ENCODE data around the gene ZBTB7A. TPM values are rescaled to one million over a fixed set of nuclear protein-coding genes. Genes with fewer than 3 reads are reported as not detected.

ZBTB7A gene
- total RNA-seq, result 100 to 1,000 TPM; 138 to 162 (median 152) TPM

DNA sequence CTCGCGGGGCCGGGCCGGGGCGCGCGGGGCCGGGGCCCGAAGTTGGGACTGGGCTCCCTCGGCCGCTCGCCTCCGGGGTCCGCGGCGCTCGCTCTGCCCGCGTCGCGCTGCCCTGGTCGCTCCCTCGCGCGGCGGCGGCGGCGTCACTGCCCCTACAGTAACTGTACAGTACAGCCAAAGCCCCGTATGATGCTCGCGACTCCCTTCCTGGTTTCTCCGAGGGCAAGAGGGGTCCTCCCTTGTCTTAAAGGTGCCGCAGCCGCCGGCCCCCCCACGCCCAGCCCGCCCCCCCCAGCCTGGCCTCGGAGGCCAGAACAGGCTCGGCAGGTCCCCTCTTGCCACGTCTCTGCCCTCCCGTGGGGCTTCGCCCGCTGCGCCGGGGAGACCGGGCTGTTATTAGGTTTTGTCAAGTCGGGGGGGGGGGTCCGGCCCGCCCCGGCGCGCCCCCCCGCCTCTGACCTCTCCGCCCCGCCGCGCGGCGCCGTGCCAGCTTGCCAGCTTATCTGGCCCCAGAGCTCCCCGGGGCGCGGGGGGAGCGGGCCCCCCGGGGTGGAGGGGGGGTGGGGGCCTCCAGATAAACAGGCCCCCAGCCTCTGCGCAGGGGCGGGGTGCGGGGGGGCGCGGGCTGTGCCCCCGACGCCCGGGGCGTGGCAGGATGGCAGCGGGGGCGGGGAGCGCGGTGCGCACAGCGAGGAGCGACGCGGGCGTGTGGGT is at the start of gene ZBTB7A:
ZBTB7A (minus strand) TSS at position 218 of the 714 bp plus-strand sequence. CDS start 11,667 bp downstream, outside the sequence.
- WGBS, 2 donors, result 0 to 2% methylated on average over 4 to 53 of the region's 85 CpGs
- H3K4me3 ChIP-seq (ENCODE audit: low read depth, poor library complexity, severe bottlenecking), result peak within 1 kb of the TSS; percentile 100
- intact Hi-C loops (cut with DNase I; ENCODE audit: low total_unique reads), result no loop called here
- TF ChIP-seq, protein P1, sequence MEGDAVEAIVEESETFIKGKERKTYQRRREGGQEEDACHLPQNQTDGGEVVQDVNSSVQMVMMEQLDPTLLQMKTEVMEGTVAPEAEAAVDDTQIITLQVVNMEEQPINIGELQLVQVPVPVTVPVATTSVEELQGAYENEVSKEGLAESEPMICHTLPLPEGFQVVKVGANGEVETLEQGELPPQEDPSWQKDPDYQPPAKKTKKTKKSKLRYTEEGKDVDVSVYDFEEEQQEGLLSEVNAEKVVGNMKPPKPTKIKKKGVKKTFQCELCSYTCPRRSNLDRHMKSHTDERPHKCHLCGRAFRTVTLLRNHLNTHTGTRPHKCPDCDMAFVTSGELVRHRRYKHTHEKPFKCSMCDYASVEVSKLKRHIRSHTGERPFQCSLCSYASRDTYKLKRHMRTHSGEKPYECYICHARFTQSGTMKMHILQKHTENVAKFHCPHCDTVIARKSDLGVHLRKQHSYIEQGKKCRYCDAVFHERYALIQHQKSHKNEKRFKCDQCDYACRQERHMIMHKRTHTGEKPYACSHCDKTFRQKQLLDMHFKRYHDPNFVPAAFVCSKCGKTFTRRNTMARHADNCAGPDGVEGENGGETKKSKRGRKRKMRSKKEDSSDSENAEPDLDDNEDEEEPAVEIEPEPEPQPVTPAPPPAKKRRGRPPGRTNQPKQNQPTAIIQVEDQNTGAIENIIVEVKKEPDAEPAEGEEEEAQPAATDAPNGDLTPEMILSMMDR (IDR thresholded peaks at IDR 0.05), result no peak
- TF ChIP-seq POLR2A (IDR thresholded peaks at IDR 0.05), result no peak
- DNase-seq (ENCODE audit: low spot score in 2 of 2), result peak; percentile 89 to 97

DNA sequence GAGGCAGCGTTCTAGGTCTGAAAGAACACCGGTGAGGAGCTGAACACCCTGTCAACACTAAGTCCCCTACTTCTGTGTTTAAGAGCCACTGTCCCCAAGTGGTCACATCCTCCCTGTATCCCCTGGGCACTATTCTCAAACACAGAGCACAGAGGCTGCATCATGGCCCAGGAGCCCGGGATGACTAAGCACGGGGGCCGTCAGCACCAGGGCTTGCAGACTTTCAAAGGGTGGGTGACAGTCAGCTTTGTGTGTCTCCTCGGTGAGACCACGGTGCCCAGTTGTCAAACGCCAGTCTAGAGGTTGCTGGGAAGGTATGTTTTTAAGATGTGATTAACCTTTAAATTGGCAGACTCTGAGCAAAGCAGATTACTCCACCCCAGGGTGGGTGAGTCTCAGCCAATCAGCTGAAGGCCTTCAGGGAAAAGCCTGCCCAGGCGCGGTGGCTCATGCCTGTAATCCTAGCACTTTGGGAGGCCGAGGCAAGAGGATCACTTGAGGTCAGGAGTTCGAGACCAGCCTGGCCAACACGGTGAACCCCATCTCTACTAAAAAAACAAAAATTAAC is 49.2 kb upstream of the ZBTB7A start:
- DNase-seq (ENCODE audit: low spot score in 2 of 2), result no peak
- intact Hi-C loops (cut with DNase I; ENCODE audit: low total_unique reads), result no loop called here
- no peak for TF ChIP-seq POLR2A (IDR thresholded peaks at IDR 0.05)
- TF ChIP-seq, protein P1 (IDR thresholded peaks at IDR 0.05), result no peak
- H3K4me3 ChIP-seq (ENCODE audit: low read depth, poor library complexity, severe bottlenecking), result no peak overlapping the region
- 84 to 85% methylated on average over 13 of the region's 13 CpGs for WGBS, 2 donors

DNA sequence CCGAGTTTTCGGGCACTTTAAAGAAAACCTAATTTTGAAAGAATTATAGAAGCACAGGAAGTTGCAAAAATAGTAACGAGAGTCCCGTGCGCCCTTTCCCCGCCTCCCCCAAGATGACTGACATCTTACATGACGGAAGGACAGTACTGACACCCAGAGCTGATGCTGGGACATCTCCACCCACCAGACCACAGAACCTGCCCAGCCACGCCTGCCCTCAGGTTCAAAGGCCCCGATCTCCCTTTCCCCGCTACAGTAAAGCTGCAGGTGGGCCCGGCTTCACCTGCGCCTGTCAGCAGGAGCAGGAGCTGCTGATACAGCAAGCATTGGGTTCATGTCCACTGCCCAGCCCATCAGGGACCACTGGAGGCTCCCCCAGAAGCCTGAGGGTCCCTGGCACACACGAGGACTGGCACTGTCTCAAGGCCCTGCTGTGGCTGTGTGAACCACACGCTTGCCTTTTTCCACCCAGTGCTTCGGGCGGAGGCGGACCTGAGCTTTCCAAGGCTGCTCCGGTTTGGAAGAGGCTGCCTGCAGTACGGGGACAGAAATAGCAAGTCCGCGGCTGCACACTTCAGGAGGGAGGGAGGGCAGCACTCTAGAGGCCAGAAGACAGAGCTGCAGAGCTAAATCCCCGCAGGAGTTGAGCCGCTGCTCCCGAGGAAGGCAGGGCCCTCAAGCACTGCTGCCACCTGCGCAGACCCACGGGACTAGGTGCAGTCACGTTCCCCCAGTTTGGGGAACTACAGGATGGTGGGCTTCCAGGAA is 48.5 kb upstream of the ZBTB7A start:
- DNase-seq (ENCODE audit: low spot score in 2 of 2), result no peak
- TF ChIP-seq POLR2A (IDR thresholded peaks at IDR 0.05), result no peak
- TF ChIP-seq, protein P1 (IDR thresholded peaks at IDR 0.05), result no peak
- intact Hi-C loops (cut with DNase I; ENCODE audit: low total_unique reads), result no loop called here
- no peak overlapping the region for H3K4me3 ChIP-seq (ENCODE audit: low read depth, poor library complexity, severe bottlenecking)
- 71 to 74% methylated on average over 20 to 24 of the region's 27 CpGs for WGBS, 2 donors

DNA sequence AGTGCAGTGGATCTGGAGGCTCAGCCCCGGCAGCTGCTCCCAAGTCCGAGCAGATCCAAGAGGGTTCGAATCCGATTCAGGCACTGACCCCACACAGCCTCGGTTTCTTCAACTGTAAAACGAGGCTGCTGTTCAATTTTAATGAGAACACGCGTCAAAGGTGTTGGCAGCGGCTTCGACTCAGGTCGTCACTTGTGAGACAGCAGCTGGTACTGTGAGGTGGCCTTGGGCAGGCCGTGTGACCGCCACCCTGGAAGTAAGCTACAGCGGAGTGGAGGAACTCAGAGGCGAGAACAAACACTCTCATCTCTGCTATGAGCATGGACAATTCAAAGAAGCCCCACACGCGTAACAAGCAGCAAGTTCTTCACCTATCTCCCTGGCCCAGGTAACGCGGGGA is 47.5 kb upstream of the ZBTB7A start:
- TF ChIP-seq, protein P1 (IDR thresholded peaks at IDR 0.05), result no peak
- TF ChIP-seq POLR2A (IDR thresholded peaks at IDR 0.05), result no peak
- intact Hi-C loops (cut with DNase I; ENCODE audit: low total_unique reads), result no loop called here
- no peak overlapping the region for H3K4me3 ChIP-seq (ENCODE audit: low read depth, poor library complexity, severe bottlenecking)
- 87 to 88% methylated on average over 19 of the region's 19 CpGs for WGBS, 2 donors
- DNase-seq (ENCODE audit: low spot score in 2 of 2), result no peak

DNA sequence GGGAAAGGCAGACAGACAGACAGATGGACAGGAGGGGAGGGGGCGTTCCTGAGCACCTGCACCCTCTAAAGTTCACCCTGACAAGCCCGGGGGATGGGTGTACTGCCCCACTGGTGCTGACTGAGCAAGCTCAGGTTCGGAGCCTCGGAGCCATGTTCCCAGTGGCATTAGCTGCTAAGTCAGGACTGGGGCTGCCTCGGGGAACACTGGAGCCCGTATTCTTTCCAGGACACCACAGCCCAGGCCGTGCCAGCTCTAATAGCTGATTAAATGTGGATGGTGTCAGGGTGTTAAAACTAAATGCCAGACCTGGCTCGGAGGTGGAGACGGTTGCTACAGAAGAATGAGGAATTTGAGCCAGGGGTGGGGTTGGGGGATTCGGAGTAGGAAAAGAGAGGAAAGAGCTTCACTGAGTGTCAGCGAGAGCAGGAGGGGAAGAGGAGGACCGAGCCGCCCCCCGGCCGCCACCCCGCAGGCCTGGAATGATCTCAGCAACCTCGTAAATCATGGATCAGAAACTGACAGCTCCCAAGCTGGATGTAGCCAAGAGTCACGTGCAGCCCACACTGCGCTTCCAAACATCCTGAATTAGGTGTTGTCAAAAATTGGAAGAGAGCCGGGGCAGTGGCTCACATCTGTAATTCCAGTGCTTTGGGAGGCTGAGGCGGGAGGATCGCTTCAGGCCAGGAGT is 46.8 kb upstream of the ZBTB7A start:
- DNase-seq (ENCODE audit: low spot score in 2 of 2), result no peak
- WGBS, 2 donors, result 67 to 81% methylated on average over 22 of the region's 22 CpGs
- H3K4me3 ChIP-seq (ENCODE audit: low read depth, poor library complexity, severe bottlenecking), result no peak overlapping the region
- intact Hi-C loops (cut with DNase I; ENCODE audit: low total_unique reads), result no loop called here
- TF ChIP-seq, protein P1 (IDR thresholded peaks at IDR 0.05), result no peak
- no peak for TF ChIP-seq POLR2A (IDR thresholded peaks at IDR 0.05)
